Esophagus squamous epithelium (tissue), 4 donors: ENCODE results near the gene PGS1.

ENCODE experiments used
- POLR2A ChIP-seq, 4 donors: fragments of 450-650 bp; IDR thresholded peaks; one replicate each; pipeline ENCODE4 v1.6.1; 2017; ENCODE audit warnings: antibody characterized with exemption in 4 of 4, mild to moderate bottlenecking in 4 of 4, moderate library complexity in 3 of 4
- TF ChIP-seq, protein P1 (sequence below), 6 experiments: fragments of 450-650 bp in 4 of 6; fragments of 200-600 bp in 2 of 6; sonication (generic) in 2 of 6; IDR thresholded peaks; one replicate each; pipeline ENCODE4 v1.5.1; 2016 to 2019; ENCODE audit warnings: antibody characterized with exemption in 6 of 6, mild to moderate bottlenecking in 4 of 6, moderate library complexity in 4 of 6

DNA sequence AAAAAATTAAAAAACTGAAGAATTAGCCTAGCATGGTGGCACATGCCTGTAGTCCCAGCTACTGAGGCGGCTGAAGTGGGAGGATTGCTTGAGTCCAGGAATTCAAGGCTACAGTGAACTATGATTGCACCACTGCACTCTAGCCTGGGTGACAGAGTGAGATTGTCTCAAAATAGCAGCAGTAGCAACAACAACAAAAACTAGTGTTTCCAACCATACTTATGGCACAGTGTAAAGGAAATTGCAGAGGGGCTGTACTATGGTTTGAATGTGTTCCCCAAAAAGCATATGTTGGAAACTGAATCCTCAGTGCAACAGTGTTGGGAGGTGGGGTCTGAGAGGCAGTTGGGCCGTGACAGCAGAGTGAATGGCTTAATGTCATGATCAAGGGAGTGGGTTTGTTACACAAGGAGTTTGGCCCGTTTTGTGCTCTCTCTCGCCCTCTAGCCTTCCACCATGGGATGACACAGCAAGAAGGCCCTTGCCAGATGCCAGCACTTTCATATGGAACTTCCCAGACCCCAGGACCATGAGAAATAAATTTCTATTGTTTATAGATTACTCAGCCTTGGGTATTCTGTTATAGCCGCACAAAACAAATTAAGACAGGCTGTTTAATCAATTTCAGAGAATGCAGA lies 70.0 kb downstream of the PGS1 start:
- TF ChIP-seq POLR2A (IDR thresholded peaks at IDR 0.05), result no peak
- TF ChIP-seq, protein P1, sequence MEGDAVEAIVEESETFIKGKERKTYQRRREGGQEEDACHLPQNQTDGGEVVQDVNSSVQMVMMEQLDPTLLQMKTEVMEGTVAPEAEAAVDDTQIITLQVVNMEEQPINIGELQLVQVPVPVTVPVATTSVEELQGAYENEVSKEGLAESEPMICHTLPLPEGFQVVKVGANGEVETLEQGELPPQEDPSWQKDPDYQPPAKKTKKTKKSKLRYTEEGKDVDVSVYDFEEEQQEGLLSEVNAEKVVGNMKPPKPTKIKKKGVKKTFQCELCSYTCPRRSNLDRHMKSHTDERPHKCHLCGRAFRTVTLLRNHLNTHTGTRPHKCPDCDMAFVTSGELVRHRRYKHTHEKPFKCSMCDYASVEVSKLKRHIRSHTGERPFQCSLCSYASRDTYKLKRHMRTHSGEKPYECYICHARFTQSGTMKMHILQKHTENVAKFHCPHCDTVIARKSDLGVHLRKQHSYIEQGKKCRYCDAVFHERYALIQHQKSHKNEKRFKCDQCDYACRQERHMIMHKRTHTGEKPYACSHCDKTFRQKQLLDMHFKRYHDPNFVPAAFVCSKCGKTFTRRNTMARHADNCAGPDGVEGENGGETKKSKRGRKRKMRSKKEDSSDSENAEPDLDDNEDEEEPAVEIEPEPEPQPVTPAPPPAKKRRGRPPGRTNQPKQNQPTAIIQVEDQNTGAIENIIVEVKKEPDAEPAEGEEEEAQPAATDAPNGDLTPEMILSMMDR (IDR thresholded peaks at IDR 0.05), result no peak
